HG03565 (cell line): ENCODE results near the gene PHLDB2.
"Not testable (repeated sequence)": the region's sequence is repeated elsewhere in the genome, so short reads cannot be mapped to it uniquely, and the experiment has no call there.

Experiments
- ATAC-seq: cut with Tn5 transposase; IDR thresholded peaks from one replicate; pipeline ENCODE4 v1.9.1; 2021; ENCODE audit warnings: mild to moderate bottlenecking, moderate library complexity; ENCODE audit not compliant: unreplicated experiment

PHLDB2 gene

GRCh38 chr3:111859061-111859973 lies at the start of gene PHLDB2:
PHLDB2 (plus strand) TSS chr3:111859265; CDS start chr3:111884078, 24,813 bp downstream.
- ATAC-seq = no peak

- no peak for ATAC-seq
These were observed 48.2 kb upstream of the PHLDB2 start for GRCh38 chr3:111810909-111811308.

GRCh38 chr3:111811811-111812210 lies 47.3 kb upstream of the PHLDB2 start:
- no peak for ATAC-seq

GRCh38 chr3:111812701-111813100 lies 46.4 kb upstream of the PHLDB2 start:
- ATAC-seq = no peak

- ATAC-seq = no peak
These were observed 45.6 kb upstream of the PHLDB2 start for GRCh38 chr3:111813441-111813840.

GRCh38 chr3:111813979-111814378 lies 45.1 kb upstream of the PHLDB2 start:
- no peak for ATAC-seq

GRCh38 chr3:111816771-111817170 lies 42.3 kb upstream of the PHLDB2 start:
- ATAC-seq = not testable (repeated sequence)

GRCh38 chr3:111819927-111820326 lies 39.1 kb upstream of the PHLDB2 start:
- no peak for ATAC-seq

- ATAC-seq = no peak
These were observed 38.4 kb upstream of the PHLDB2 start for GRCh38 chr3:111820651-111821050.

- ATAC-seq = no peak
These were observed 37.2 kb upstream of the PHLDB2 start for GRCh38 chr3:111821891-111822290.

- no peak for ATAC-seq
These were observed 36.3 kb upstream of the PHLDB2 start for GRCh38 chr3:111822804-111823203.

GRCh38 chr3:111823341-111823855 lies 35.7 kb upstream of the PHLDB2 start:
- no peak for ATAC-seq

- ATAC-seq = no peak
These were observed 34.7 kb upstream of the PHLDB2 start for GRCh38 chr3:111824351-111824750.

- no peak for ATAC-seq
These were observed 31.2 kb upstream of the PHLDB2 start for GRCh38 chr3:111827871-111828270.

GRCh38 chr3:111828530-111828929 lies 30.5 kb upstream of the PHLDB2 start:
- no peak for ATAC-seq

- no peak for ATAC-seq
These were observed 30.0 kb upstream of the PHLDB2 start for GRCh38 chr3:111829023-111829422.

GRCh38 chr3:111831840-111832239 lies 27.2 kb upstream of the PHLDB2 start:
- ATAC-seq = no peak

- no peak for ATAC-seq
These were observed 22.0 kb upstream of the PHLDB2 start for GRCh38 chr3:111837112-111837511.

GRCh38 chr3:111838133-111838532 lies 20.9 kb upstream of the PHLDB2 start:
- no peak for ATAC-seq

- no peak for ATAC-seq
These were observed 13.0 kb upstream of the PHLDB2 start for GRCh38 chr3:111846039-111846438.

GRCh38 chr3:111846717-111847116 lies 12.3 kb upstream of the PHLDB2 start:
- no peak for ATAC-seq

- ATAC-seq = no peak
These were observed 10.8 kb upstream of the PHLDB2 start for GRCh38 chr3:111848283-111848682.
